WTC11 (cell line): Measurements from ENCODE around the gene PNMA8C. TPM values are rescaled to one million over a fixed set of nuclear protein-coding genes. Genes with fewer than 3 reads are reported as not detected.
A peak's percentile ranks its signal among the peaks of the same experiment; 100 is the strongest.

Source experiments
- ATAC-seq: fragments of 200-7000 bp; cut with Tn5 transposase; 2 replicates; pipeline ENCODE4 v1.10.0; 2021; ENCODE audit warnings: mild to moderate bottlenecking, moderate library complexity
- CTCF ChIA-PET: fragments of 300-600 bp; sonication (Branson Sonifier 250); formaldehyde crosslinking; loops from one replicate; lab custom pipeline; 2021; ENCODE audit warnings: antibody characterized with exemption; lab: Charles Lee
- POLR2A ChIA-PET: fragments of 350-600 bp; sonication (Branson Sonifier 250); formaldehyde crosslinking; loops from one replicate; lab custom pipeline; 2021; ENCODE audit warnings: antibody characterized with exemption; lab: Charles Lee
- DNase-seq: peaks from one replicate; pipeline ENCODE4 v3.0.0; 2021; ENCODE audit warnings: low spot score
- H3K27ac Mint-ChIP-seq: 2 replicates; pipeline ENCODE4 v1.8.0; 2021; ENCODE audit warnings: mixed read lengths
- H3K27me3 Mint-ChIP-seq: 2 replicates; pipeline ENCODE4 v1.8.0; 2021; ENCODE audit warnings: low read depth, mild to moderate bottlenecking, moderate library complexity, mixed read lengths
- H3K36me3 Mint-ChIP-seq: 2 replicates; pipeline ENCODE4 v1.8.0; 2021; ENCODE audit warnings: mixed read lengths
- H3K4me1 Mint-ChIP-seq: 2 replicates; pipeline ENCODE4 v1.8.0; 2022; ENCODE audit warnings: mixed read lengths
- H3K4me3 Mint-ChIP-seq: 2 replicates; pipeline ENCODE4 v1.8.0; 2021; ENCODE audit warnings: mild to moderate bottlenecking, moderate library complexity, mixed read lengths
- H3K9me3 Mint-ChIP-seq: 2 replicates; pipeline ENCODE4 v1.8.0; 2021; ENCODE audit warnings: mixed read lengths
- ATF3 ChIP-seq: sonication (generic); formaldehyde crosslinking; conservative IDR thresholded peaks from 2 replicates; pipeline ENCODE4 v1.8.1; 2022; ENCODE audit warnings: mild to moderate bottlenecking, missing genetic modification reagents
- ATF6 ChIP-seq: sonication (generic); formaldehyde crosslinking; IDR thresholded peaks from 2 replicates; pipeline ENCODE4 v1.8.1; 2023; ENCODE audit warnings: mild to moderate bottlenecking, missing genetic modification reagents
- CBFB ChIP-seq: sonication (generic); formaldehyde crosslinking; IDR thresholded peaks from 2 replicates; pipeline ENCODE4 v1.8.1; 2022; ENCODE audit warnings: mild to moderate bottlenecking, low read depth, missing genetic modification reagents
- ESRRA ChIP-seq: sonication (generic); formaldehyde crosslinking; IDR thresholded peaks from 2 replicates; pipeline ENCODE4 v1.8.1; 2022; ENCODE audit warnings: mild to moderate bottlenecking, missing genetic modification reagents, borderline replicate concordance
- FOXJ3 ChIP-seq: sonication (generic); formaldehyde crosslinking; IDR thresholded peaks from 2 replicates; pipeline ENCODE4 v1.9.0; 2021; ENCODE audit warnings: missing genetic modification reagents, mild to moderate bottlenecking, borderline replicate concordance
- FOXK1 ChIP-seq: sonication (generic); formaldehyde crosslinking; IDR thresholded peaks from 2 replicates; pipeline ENCODE4 v1.8.0; 2022; ENCODE audit warnings: mild to moderate bottlenecking, moderate library complexity, missing genetic modification reagents
- GTF2I ChIP-seq: fragments of 250-450 bp; sonication (Bioruptor Pico); conservative IDR thresholded peaks from 2 replicates; pipeline ENCODE4 v1.4.0; 2021; ENCODE audit warnings: mild to moderate bottlenecking
- IRF1 ChIP-seq: sonication (generic); formaldehyde crosslinking; IDR thresholded peaks from 2 replicates; pipeline ENCODE4 v1.8.0; 2023; ENCODE audit warnings: missing genetic modification reagents
- IRF2 ChIP-seq: sonication (generic); formaldehyde crosslinking; IDR thresholded peaks from 2 replicates; pipeline ENCODE4 v1.8.0; 2022; ENCODE audit warnings: low read depth, missing genetic modification reagents, borderline replicate concordance
- KAT7 ChIP-seq: sonication (generic); formaldehyde crosslinking; IDR thresholded peaks from 2 replicates; pipeline ENCODE4 v1.8.1; 2023; ENCODE audit warnings: missing genetic modification reagents, mild to moderate bottlenecking, borderline replicate concordance
- MAX ChIP-seq: sonication (generic); formaldehyde crosslinking; IDR thresholded peaks from 2 replicates; pipeline ENCODE4 v1.8.0; 2022; ENCODE audit warnings: mild to moderate bottlenecking, missing genetic modification reagents
- MYBL2 ChIP-seq: sonication (generic); formaldehyde crosslinking; IDR thresholded peaks from 2 replicates; pipeline ENCODE4 v1.8.1; 2023; ENCODE audit warnings: mild to moderate bottlenecking, moderate library complexity, missing genetic modification reagents
- NFE2L1 ChIP-seq: sonication (generic); formaldehyde crosslinking; IDR thresholded peaks from 2 replicates; pipeline ENCODE4 v1.8.1; 2023; ENCODE audit warnings: missing genetic modification reagents
- NR1H2 ChIP-seq: sonication (generic); formaldehyde crosslinking; IDR thresholded peaks from 2 replicates; pipeline ENCODE4 v1.9.0; 2021; ENCODE audit warnings: mild to moderate bottlenecking, moderate library complexity, missing genetic modification reagents
- OVOL2 ChIP-seq: fragments of 250-450 bp; sonication (Bioruptor Pico); IDR thresholded peaks from 2 replicates; pipeline ENCODE4 v1.9.0; 2021; ENCODE audit warnings: mild to moderate bottlenecking, borderline replicate concordance
- RORB ChIP-seq: fragments of 250-450 bp; sonication (Bioruptor Pico); IDR thresholded peaks from 2 replicates; pipeline ENCODE4 v1.9.0; 2021; ENCODE audit warnings: mild to moderate bottlenecking
- SP1 ChIP-seq: sonication (generic); formaldehyde crosslinking; conservative IDR thresholded peaks from 2 replicates; pipeline ENCODE4 v1.8.1; 2022; ENCODE audit warnings: missing genetic modification reagents
- TEAD4 ChIP-seq: sonication (generic); formaldehyde crosslinking; IDR thresholded peaks from 2 replicates; pipeline ENCODE4 v1.8.0; 2022; ENCODE audit warnings: mild to moderate bottlenecking, missing genetic modification reagents
- ZBTB21 ChIP-seq: sonication (generic); formaldehyde crosslinking; IDR thresholded peaks from 2 replicates; pipeline ENCODE4 v1.8.1; 2023; ENCODE audit warnings: mild to moderate bottlenecking, missing genetic modification reagents, borderline replicate concordance
- ZNF121 ChIP-seq: sonication (generic); formaldehyde crosslinking; IDR thresholded peaks from 2 replicates; pipeline ENCODE4 v1.8.0; 2023; ENCODE audit warnings: missing genetic modification reagents
- ZNF219 ChIP-seq: sonication (generic); formaldehyde crosslinking; IDR thresholded peaks from 2 replicates; pipeline ENCODE4 v1.8.0; 2023; ENCODE audit warnings: missing genetic modification reagents, mild to moderate bottlenecking, borderline replicate concordance
- ZNF532 ChIP-seq: fragments of 250-450 bp; sonication (Bioruptor Pico); IDR thresholded peaks from 2 replicates; pipeline ENCODE4 v1.9.0; 2021; ENCODE audit warnings: mild to moderate bottlenecking, borderline replicate concordance
- total RNA-seq: library from RNA; stranded (reverse); gene quantifications from 3 replicates; pipeline ENCODE4 v1.2.3, GENCODE V29; 2021

Gene PNMA8C
- total RNA-seq, 1 experiment from 2014 or later: 1.2 TPM

GRCh38 chr19:46472592-46472991 is 43.9 kb upstream of the PNMA8C start:
- no peak overlapping the region for H3K27ac Mint-ChIP-seq
- H3K9me3 Mint-ChIP-seq: no peaks in the 10 kb centered on the region
- peak overlapping the region; percentile 25 for H3K4me3 Mint-ChIP-seq
- POLR2A ChIA-PET: no interaction called here
- TF ChIP-seq MYBL2 (CRISPR knock-in tag) (no peak), SP1 (no peak)
- TF ChIP-seq, all 79 proteins: peak for 0
- DNase-seq (no peak), ATAC-seq (no peak)
- Mint-ChIP-seq H3K36me3 (peaks cover 22% of the 10 kb centered on the region), H3K27me3 (peaks cover 21% of the 10 kb centered on the region), H3K4me1 (peaks cover 11% of the 10 kb centered on the region)
- CTCF ChIA-PET: interaction anchor here (1.2 to 2.4 kb wide), 2 partner anchors 68 to 70 kb away, joined by 3 to 14 read pairs; no protein-coding TSS in a partner anchor

GRCh38 chr19:46471811-46472543 is 43.2 kb upstream of the PNMA8C start:
- POLR2A ChIA-PET: no interaction called here
- Mint-ChIP-seq H3K27me3 (peaks cover 21% of the 10 kb centered on the region), H3K4me1 (peaks cover 11% of the 10 kb centered on the region), H3K36me3 (peaks cover 27% of the 10 kb centered on the region)
- TF ChIP-seq ZNF121 (CRISPR knock-in tag): no peak
- no peak for TF ChIP-seq FOXJ3 (CRISPR knock-in tag)
- TF ChIP-seq IRF2: no peak
- TF ChIP-seq FOXK1 (CRISPR knock-in tag): no peak
- TF ChIP-seq RORB (CRISPR knock-in tag): no peak
- no peak for TF ChIP-seq ESRRA (CRISPR knock-in tag)
- no peak for TF ChIP-seq NR1H2
- TF ChIP-seq ZBTB21 (CRISPR knock-in tag): no peak
- TF ChIP-seq, all 79 proteins: peak for 0
- Mint-ChIP-seq H3K4me3 (peak overlapping the region; percentile 77), H3K9me3 (no peaks in the 10 kb centered on the region), H3K27ac (no peak overlapping the region)
- CTCF ChIA-PET: interaction anchor here (1.2 to 1.4 kb wide), 2 partner anchors 67 to 443 kb away, joined by 3 read pairs; no protein-coding TSS in a partner anchor
- DNase-seq (no peak), ATAC-seq (no peak)

GRCh38 chr19:46471116-46471733 is 42.5 kb upstream of the PNMA8C start, which contains the start of gene PNMA8A:
PNMA8A (minus strand) TSS chr19:46471563; CDS start chr19:46471035, 528 bp downstream.
- Mint-ChIP-seq H3K4me1 (peaks cover 11% of the 10 kb centered on the region), H3K27me3 (peaks cover 21% of the 10 kb centered on the region), H3K36me3 (peaks cover 34% of the 10 kb centered on the region), H3K4me3 (peak within 1 kb of the TSS; percentile 77), H3K27ac (no peak within 1 kb of the TSS), H3K9me3 (no peaks in the 10 kb centered on the region)
- DNase-seq (peak; percentile 95), ATAC-seq (peak; percentile 93)
- POLR2A ChIA-PET: no interaction called here
- CTCF ChIA-PET: interaction anchor here (1.2 to 1.4 kb wide), 2 partner anchors 66 to 443 kb away, joined by 3 read pairs; no protein-coding TSS in a partner anchor
- no peak for TF ChIP-seq ATF6 (CRISPR knock-in tag)
- 0 out of 2 replicates have a peak, but pooled peaks have one; percentile 63 for TF ChIP-seq TEAD4
- peak; percentile 65 for TF ChIP-seq MAX (CRISPR knock-in tag)
- no peak for TF ChIP-seq KAT7 (CRISPR knock-in tag)
- no peak; the same call in 1 of the 2 replicates for TF ChIP-seq NFE2L1 (CRISPR knock-in tag)
- TF ChIP-seq IRF1 (CRISPR knock-in tag): no peak
- TF ChIP-seq ATF3: no peak
- no peak for TF ChIP-seq GTF2I (CRISPR knock-in tag)
- no peak for TF ChIP-seq CBFB
- TF ChIP-seq ZNF532 (CRISPR knock-in tag): no peak
- no peak for TF ChIP-seq ZNF219 (CRISPR knock-in tag)
- TF ChIP-seq OVOL2 (CRISPR knock-in tag): no peak
